SH-SY5Y (cell line): ENCODE measurements around the gene OLIG2.

Experiments
- GATA2 ChIP-seq: IDR thresholded peaks from 2 replicates; pipeline ENCODE4 v1.6.1; 2011; ENCODE audit warnings: mild to moderate bottlenecking, low read depth, low read length
- GATA3 ChIP-seq: IDR thresholded peaks from 2 replicates; pipeline ENCODE4 v1.6.1; 2011; ENCODE audit warnings: low read depth, mild to moderate bottlenecking, low read length, moderate library complexity

DNA sequence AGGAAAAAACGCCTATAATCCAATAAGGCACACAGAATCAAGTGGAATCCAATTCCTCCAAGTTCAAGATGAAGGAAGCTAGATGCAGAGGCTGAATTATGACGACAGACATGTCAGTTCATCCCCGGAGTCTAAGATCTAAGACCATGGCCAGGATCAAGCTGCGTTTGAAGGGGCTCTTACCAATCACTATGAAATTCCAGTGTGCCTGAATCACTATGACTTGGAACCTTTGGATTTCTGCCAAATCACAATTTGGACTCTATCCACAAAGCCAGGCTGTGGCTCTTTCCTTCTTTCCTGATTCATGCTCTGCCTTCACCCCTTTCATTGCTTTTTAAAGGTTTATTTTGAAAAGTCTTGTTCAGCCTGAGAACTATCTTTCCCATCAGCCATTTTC is 17.1 kb downstream of the OLIG2 start:
- TF ChIP-seq GATA2 (no peak), GATA3 (no peak)
